Adrenal gland (tissue), 5 donors: ENCODE data around the gene CENPT.

Experiments used
- CTCF ChIP-seq, 6 experiments: fragments of 450-650 bp in 4 of 6; fragments of 200-600 bp in 2 of 6; sonication (generic) in 1 of 6; IDR thresholded peaks; 1 replicate in 5 of 6; 2 replicates in 1 of 6; pipeline versions ENCODE4 v1.5.1 to v1.8.0; 2016 to 2021; ENCODE audit warnings: antibody characterized with exemption in 6 of 6, mild to moderate bottlenecking in 2 of 6, moderate library complexity in 1 of 6
- POLR2A ChIP-seq, 2 donors: fragments of 450-650 bp; IDR thresholded peaks; one replicate each; pipeline ENCODE4 v1.6.1; 2017; ENCODE audit warnings: antibody characterized with exemption in 2 of 2, mild to moderate bottlenecking in 2 of 2, moderate library complexity in 1 of 2
- donor health status: DM: no; HTN: no; CAD: no.

- no peak for TF ChIP-seq CTCF (IDR thresholded peaks at IDR 0.05)
- no peak for TF ChIP-seq POLR2A (IDR thresholded peaks at IDR 0.05)
Observed at GRCh38 chr16:67782567-67783352, 64.7 kb downstream of the CENPT start.
